Ovary (tissue), 9 donors: ENCODE measurements around the gene RNLS. TPM values are rescaled to one million over a fixed set of nuclear protein-coding genes. Genes with fewer than 3 reads are reported as not detected.

ENCODE experiments used
- DNase-seq, 5 donors: peaks; one replicate each; pipeline ENCODE4 v3.0.0-alpha.2; 2019 to 2020
- H3K27ac ChIP-seq, 2 donors: fragments of 200-600 bp; one replicate each; pipeline versions ENCODE4 v1.5.1 to v1.8.0; 2019 to 2022
- H3K27me3 ChIP-seq: fragments of 200-600 bp; one replicate; pipeline ENCODE4 v1.8.0; 2022
- H3K36me3 ChIP-seq: fragments of 200-600 bp; sonication (generic); one replicate; pipeline ENCODE4 v1.5.1; 2019
- H3K4me1 ChIP-seq: one replicate; pipeline ENCODE4 v1.8.1; 2013; ENCODE audit warnings: mild to moderate bottlenecking, moderate library complexity; ENCODE audit not compliant: insufficient read depth
- H3K4me3 ChIP-seq: fragments of 200-600 bp; sonication (generic); one replicate; pipeline ENCODE4 v1.5.1; 2017
- H3K9me3 ChIP-seq, 2 donors: fragments of 200-600 bp in 1 of 2; sonication (generic) in 1 of 2; one replicate each; pipeline versions ENCODE4 v1.5.1 to v1.8.1; 2013 to 2019; ENCODE audit warnings: mild to moderate bottlenecking in 1 of 2, moderate library complexity in 1 of 2
- EP300 ChIP-seq: sonication (generic); formaldehyde crosslinking; IDR thresholded peaks from one replicate; pipeline ENCODE4 v1.6.1; 2017; ENCODE audit warnings: antibody characterized with exemption
- POLR2A ChIP-seq: fragments of 450-650 bp; IDR thresholded peaks from one replicate; pipeline ENCODE4 v1.6.1; 2017; ENCODE audit warnings: antibody characterized with exemption, mild to moderate bottlenecking, moderate library complexity
- WGBS, 3 donors: extraction: QIAGEN DNeasy Blood & Tissue Kit in 1 of 3; methylation state at CpG; one replicate each; pipeline versions ENCODE4 v1.1.5 to v1.1.7; 2013 to 2017; 5-methylcytosine and 5-hydroxymethylcytosine counted together
- intact Hi-C, 4 donors: fragments of 100-400 bp; cut with DNase I; formaldehyde crosslinking; loops; one replicate each; pipeline versions ENCODE4 v1.11.0 to v1.15.1; 2022 to 2023
- polyA plus RNA-seq, 2 donors: library from polyadenylated mRNA; stranded (reverse); fragments of 200-250 nt in 1 of 2; fragments of 350-450 nt in 1 of 2; fragmentation: Illumina TruSeq in 1 of 2; extraction: RNeasy Lipid Tissue Mini Kit (QIAGEN cat#74804) in 1 of 2; gene quantifications; one replicate each; pipeline ENCODE4 v1.2.3, GENCODE V29; 2013 to 2014
- total RNA-seq, 7 donors: library from RNA; depleted of rRNA in 2 of 7; stranded (reverse); fragments of >200 nt in 2 of 7; fragmentation: NEBNext Ultra II Directional in 3 of 7; extraction: Animal tissue kit (Norgen Biotek cat#: 25700) in 3 of 7; gene quantifications; one replicate each; pipeline versions ENCODE4 v1.1.0 to v1.2.4, GENCODE V29; 2016 to 2023
- TF ChIP-seq, protein P1 (sequence below), 3 donors: fragments of 450-650 bp in 2 of 3; fragments of 200-600 bp in 1 of 3; IDR thresholded peaks; one replicate each; pipeline versions ENCODE4 v1.5.1 to v1.8.0; 2016 to 2022; ENCODE audit warnings: antibody characterized with exemption in 3 of 3, mild to moderate bottlenecking in 1 of 3
- donor health status: DM: no; HTN: no; CAD: no; lungs with moderate emphysema.
- donor health status: DM: no; HTN: no; CAD: no.
- donor health status: Bipolar disorder and iron deficiency.
- donor health status: DM: yes; HTN: yes; CAD: no.
- donor health status: DM: no; HTN: no; CAD: no.
- donor health status: DM: yes; HTN: yes; CAD: no.

Gene RNLS
- total and polyA plus RNA-seq, 9 donors, result 7.5 to 21.9 (median 11.8) TPM

DNA sequence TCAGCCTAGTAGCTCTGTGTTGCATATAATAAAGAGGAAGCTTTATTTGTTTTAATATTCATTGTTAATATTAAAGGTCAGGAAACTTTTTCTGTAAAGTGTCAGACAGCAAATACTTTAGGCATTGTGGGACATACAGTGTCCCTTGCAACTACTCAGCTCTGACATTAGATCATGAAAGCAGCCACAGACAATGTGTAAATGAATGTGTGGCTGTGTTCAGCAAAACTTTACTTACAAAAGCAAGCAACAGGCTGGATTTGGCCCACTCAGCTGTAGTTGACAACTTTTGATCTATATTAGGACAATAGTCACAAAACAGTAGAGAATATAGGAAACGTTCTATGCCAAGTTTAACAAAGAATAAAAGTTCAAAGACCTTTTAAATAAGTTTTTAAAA is 173.3 kb downstream of the RNLS start:
- WGBS, 3 donors, result 67 to 70% (median 68%) methylated on average over 1 of the region's 1 CpG
- intact Hi-C loops, result no loop called here
- Histone ChIP-seq H3K9me3 (no peaks in the 10 kb centered on the region), H3K36me3 (no peaks in the 10 kb centered on the region), H3K27ac (no peak overlapping the region), H3K27me3 (no peaks in the 10 kb centered on the region), H3K4me1 (no peaks in the 10 kb centered on the region), H3K4me3 (no peak overlapping the region)
- TF ChIP-seq EP300 (no peak), POLR2A (no peak)
- TF ChIP-seq, protein P1, sequence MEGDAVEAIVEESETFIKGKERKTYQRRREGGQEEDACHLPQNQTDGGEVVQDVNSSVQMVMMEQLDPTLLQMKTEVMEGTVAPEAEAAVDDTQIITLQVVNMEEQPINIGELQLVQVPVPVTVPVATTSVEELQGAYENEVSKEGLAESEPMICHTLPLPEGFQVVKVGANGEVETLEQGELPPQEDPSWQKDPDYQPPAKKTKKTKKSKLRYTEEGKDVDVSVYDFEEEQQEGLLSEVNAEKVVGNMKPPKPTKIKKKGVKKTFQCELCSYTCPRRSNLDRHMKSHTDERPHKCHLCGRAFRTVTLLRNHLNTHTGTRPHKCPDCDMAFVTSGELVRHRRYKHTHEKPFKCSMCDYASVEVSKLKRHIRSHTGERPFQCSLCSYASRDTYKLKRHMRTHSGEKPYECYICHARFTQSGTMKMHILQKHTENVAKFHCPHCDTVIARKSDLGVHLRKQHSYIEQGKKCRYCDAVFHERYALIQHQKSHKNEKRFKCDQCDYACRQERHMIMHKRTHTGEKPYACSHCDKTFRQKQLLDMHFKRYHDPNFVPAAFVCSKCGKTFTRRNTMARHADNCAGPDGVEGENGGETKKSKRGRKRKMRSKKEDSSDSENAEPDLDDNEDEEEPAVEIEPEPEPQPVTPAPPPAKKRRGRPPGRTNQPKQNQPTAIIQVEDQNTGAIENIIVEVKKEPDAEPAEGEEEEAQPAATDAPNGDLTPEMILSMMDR (IDR thresholded peaks at IDR 0.05), result no peak
- DNase-seq, result no peak

DNA sequence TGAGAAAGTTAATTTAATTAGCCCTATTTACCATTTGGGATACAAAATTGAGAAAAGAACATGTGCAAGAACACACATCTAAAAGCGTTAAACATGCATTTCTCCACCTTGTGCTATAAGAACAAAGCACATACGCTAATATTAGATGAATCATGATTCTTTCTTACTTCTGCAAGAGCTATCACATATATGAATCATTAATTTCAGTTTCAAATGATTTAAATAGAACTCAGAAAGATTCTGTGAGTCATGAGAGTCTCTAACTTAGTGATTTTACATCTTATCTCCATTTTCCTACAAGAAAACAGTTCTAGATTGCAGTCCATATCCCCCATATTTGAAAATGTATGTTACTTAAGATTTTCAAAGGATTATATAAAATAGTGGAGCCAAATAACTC is 173.9 kb downstream of the RNLS start:
- 97 to 98% (median 98%) methylated on average over 2 of the region's 2 CpGs for WGBS, 3 donors

DNA sequence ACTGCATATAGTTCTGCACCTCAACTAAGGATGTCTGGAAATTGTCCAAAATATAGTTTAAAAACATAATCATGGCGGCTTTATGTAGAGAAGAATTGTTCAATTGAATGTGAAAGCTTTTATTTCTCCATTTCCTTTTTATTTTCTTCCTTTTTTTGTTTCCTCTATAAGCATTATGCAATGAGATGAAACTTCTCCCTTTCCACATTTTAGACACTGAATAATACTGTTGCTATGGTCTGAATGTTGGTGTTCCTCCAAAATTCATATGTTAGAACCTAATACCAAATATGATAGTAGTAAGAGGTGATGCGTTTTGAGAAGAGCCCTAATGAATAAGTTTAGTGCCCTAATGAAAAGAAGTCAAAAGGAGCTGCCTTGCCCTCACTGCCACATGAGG is 175.0 kb downstream of the RNLS start:
- Histone ChIP-seq H3K36me3 (no peaks in the 10 kb centered on the region), H3K4me1 (no peaks in the 10 kb centered on the region), H3K27me3 (no peaks in the 10 kb centered on the region), H3K27ac (no peak overlapping the region), H3K4me3 (no peak overlapping the region), H3K9me3 (no peaks in the 10 kb centered on the region)
- 91 to 98% (median 97%) methylated on average over 2 of the region's 2 CpGs for WGBS, 3 donors
- intact Hi-C loops, result no loop called here
- TF ChIP-seq, protein P1 (IDR thresholded peaks at IDR 0.05), result no peak
- TF ChIP-seq POLR2A (no peak), EP300 (no peak)
- DNase-seq, result no peak

More for the DNA sequence above, 173.9 kb downstream of the RNLS start:
- Histone ChIP-seq H3K4me1 (no peaks in the 10 kb centered on the region), H3K4me3 (no peak overlapping the region), H3K9me3 (no peaks in the 10 kb centered on the region), H3K36me3 (no peaks in the 10 kb centered on the region), H3K27me3 (no peaks in the 10 kb centered on the region), H3K27ac (no peak overlapping the region)
- intact Hi-C loops, result no loop called here
- no peak for DNase-seq
- no peak for TF ChIP-seq EP300
- no peak for TF ChIP-seq POLR2A
- TF ChIP-seq, protein P1 (IDR thresholded peaks at IDR 0.05), result no peak

DNA sequence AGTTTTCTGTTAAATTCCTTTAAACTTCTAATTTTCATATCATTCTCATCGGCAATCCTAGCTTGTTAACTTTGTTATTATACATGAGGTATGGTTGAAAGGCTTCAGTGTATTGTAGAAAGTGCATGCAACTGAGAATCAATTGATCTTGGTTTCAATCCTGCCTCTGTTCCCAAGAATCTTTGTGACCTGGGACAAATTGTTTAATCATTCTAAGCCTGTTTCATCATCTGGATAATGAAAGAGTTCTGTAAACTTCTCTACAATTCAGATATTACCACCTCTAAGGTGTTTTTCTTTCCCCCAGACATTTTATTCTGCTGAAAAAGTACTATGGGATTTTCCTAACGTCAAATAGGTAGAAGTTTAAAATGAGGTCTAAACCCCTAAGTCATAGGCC is 179.0 kb downstream of the RNLS start:
- Histone ChIP-seq H3K27me3 (no peaks in the 10 kb centered on the region), H3K27ac (no peak overlapping the region), H3K9me3 (no peaks in the 10 kb centered on the region), H3K36me3 (no peaks in the 10 kb centered on the region), H3K4me1 (no peaks in the 10 kb centered on the region), H3K4me3 (no peak overlapping the region)
- 77 to 91% (median 83%) methylated on average over 2 of the region's 2 CpGs for WGBS, 3 donors
- TF ChIP-seq POLR2A (no peak), EP300 (no peak)
- TF ChIP-seq, protein P1 (IDR thresholded peaks at IDR 0.05), result no peak
- intact Hi-C loops, result loop anchor here in 1 of 4 donors (5.0 kb wide), 1 partner anchor 148 kb away; no protein-coding TSS in a partner anchor
- DNase-seq, result no peak
